GM18508 (cell line): Measurements from ENCODE around the gene IGSF6.
"Not testable (repeated sequence)": the region's sequence is repeated elsewhere in the genome, so short reads cannot be mapped to it uniquely, and the experiment has no call there.

Source experiments
- ATAC-seq: cut with Tn5 transposase; IDR thresholded peaks from one replicate; pipeline ENCODE4 v1.9.1; 2021; ENCODE audit warnings: moderate number of reproducible peaks; ENCODE audit not compliant: insufficient read depth, unreplicated experiment

IGSF6 gene

GRCh38 chr16:21652453-21652852 is at the start of gene IGSF6:
Gene IGSF6 (minus strand): TSS chr16:21652608. CDS start chr16:21652598, 10 bp downstream.
- ATAC-seq, result no peak

GRCh38 chr16:21701271-21701670 is 48.9 kb upstream of the IGSF6 start:
- ATAC-seq, result no peak

- ATAC-seq, result no peak
These were observed 46.0 kb upstream of the IGSF6 start for GRCh38 chr16:21698169-21699032.

GRCh38 chr16:21697032-21697431 is 44.6 kb upstream of the IGSF6 start:
- ATAC-seq, result no peak

GRCh38 chr16:21694609-21695008 is 42.2 kb upstream of the IGSF6 start:
- ATAC-seq, result no peak

GRCh38 chr16:21690967-21691366 is 38.6 kb upstream of the IGSF6 start:
- not testable (repeated sequence) for ATAC-seq

- ATAC-seq, result no peak
These were observed 36.7 kb upstream of the IGSF6 start for GRCh38 chr16:21689107-21689506.

- ATAC-seq, result no peak
These were observed 32.6 kb upstream of the IGSF6 start for GRCh38 chr16:21685034-21685455.

- no peak for ATAC-seq
These were observed 31.8 kb upstream of the IGSF6 start for GRCh38 chr16:21684199-21684598.

GRCh38 chr16:21683184-21683583 is 30.8 kb upstream of the IGSF6 start:
- no peak for ATAC-seq

GRCh38 chr16:21680714-21681113 is 28.3 kb upstream of the IGSF6 start:
- ATAC-seq, result not testable (repeated sequence)

- ATAC-seq, result not testable (repeated sequence)
These were observed 22.0 kb upstream of the IGSF6 start for GRCh38 chr16:21674456-21674855.

- ATAC-seq, result no peak
These were observed 21.1 kb upstream of the IGSF6 start for GRCh38 chr16:21673469-21673868.

- no peak for ATAC-seq
These were observed 15.2 kb upstream of the IGSF6 start for GRCh38 chr16:21667575-21667974.

GRCh38 chr16:21666772-21667171 is 14.4 kb upstream of the IGSF6 start:
- no peak for ATAC-seq

- no peak for ATAC-seq
These were observed 12.5 kb upstream of the IGSF6 start for GRCh38 chr16:21664801-21665492.

- ATAC-seq, result no peak
These were observed 11.7 kb upstream of the IGSF6 start, which contains the start of gene OTOA for GRCh38 chr16:21663889-21664647. Gene OTOA (plus strand): TSS chr16:21663968. CDS start chr16:21678515, 14,547 bp downstream.

- no peak for ATAC-seq
These were observed 6.7 kb upstream of the IGSF6 start for GRCh38 chr16:21659124-21659523.

GRCh38 chr16:21656795-21657768 is 4.7 kb upstream of the IGSF6 start:
- no peak for ATAC-seq
